HG03066 (cell line): ENCODE measurements around the gene KIR2DL4.
"Not testable (repeated sequence)": the region's sequence is repeated elsewhere in the genome, so short reads cannot be mapped to it uniquely, and the experiment has no call there.

Source experiments
- ATAC-seq: cut with Tn5 transposase; IDR thresholded peaks from one replicate; pipeline ENCODE4 v1.9.1; 2021; ENCODE audit warnings: low read depth; ENCODE audit not compliant: unreplicated experiment

KIR2DL4 gene

GRCh38 chr19:54803410-54803809, at the start of gene KIR2DL4:
Gene KIR2DL4 (plus strand): TSS chr19:54803610. CDS start chr19:54803652, 42 bp downstream.
- ATAC-seq: no peak

- not testable (repeated sequence) for ATAC-seq
Observed at GRCh38 chr19:54756204-54757110, 47.0 kb upstream of the KIR2DL4 start.

DNA sequence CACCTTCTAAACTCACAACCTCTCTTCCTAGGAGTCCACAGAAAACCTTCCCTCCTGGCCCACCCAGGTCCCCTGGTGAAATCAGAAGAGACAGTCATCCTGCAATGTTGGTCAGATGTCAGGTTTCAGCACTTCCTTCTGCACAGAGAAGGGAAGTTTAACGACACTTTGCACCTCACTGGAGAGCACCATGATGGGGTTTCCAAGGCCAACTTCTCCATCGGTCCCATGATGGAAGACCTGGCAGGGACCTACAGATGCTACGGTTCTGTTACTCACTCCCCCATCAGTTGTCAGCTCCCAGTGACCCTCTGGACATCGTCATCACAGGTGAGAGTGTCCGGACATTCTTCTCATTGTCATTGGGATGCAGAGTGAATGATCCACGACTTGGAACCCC, 44.8 kb upstream of the KIR2DL4 start:
- ATAC-seq: not testable (repeated sequence)

DNA sequence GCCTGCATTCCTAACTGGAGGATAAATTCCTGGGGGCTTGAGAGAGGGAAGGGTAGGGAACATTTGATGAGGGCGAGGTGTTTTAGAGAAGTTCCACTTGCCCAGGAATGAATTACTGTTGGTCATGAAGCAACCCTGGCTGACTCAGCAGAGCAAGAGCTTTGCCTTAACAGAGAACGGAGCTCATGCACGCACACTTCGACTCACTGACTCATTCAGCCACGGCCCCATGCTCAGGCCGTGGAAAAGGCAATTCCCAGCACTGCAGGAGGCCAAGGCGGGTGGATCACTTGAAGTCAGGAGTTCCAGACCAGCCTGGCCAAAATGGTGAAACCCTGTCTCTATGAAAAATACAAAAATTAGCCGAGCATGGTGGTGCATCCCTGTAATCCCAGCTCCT, 39.2 kb upstream of the KIR2DL4 start:
- not testable (repeated sequence) for ATAC-seq

- ATAC-seq: not testable (repeated sequence)
Observed at GRCh38 chr19:54766464-54766863, 36.9 kb upstream of the KIR2DL4 start.

DNA sequence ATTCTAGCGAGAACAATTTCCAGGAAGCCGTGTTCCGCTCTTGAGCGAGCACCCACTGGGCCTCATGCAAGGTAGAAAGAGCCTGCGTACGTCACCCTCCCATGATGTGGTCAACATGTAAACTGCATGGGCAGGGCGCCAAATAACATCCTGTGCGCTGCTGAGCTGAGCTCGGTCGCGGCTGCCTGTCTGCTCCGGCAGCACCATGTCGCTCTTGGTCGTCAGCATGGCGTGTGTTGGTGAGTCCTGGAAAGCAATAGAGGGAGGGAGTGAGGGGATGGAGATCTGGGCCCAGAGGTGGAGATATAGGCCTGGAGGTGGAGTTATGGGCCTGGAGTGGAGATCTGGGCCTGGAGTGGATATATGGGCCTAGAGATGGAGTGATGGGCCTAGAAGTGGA, 33.8 kb upstream of the KIR2DL4 start, which contains the start of gene KIR2DL1:
TSS of gene KIR2DL1 (plus strand) at position 148 of the 400 bp plus-strand sequence. CDS start at position 206, 58 bp downstream.
- ATAC-seq: not testable (repeated sequence)

DNA sequence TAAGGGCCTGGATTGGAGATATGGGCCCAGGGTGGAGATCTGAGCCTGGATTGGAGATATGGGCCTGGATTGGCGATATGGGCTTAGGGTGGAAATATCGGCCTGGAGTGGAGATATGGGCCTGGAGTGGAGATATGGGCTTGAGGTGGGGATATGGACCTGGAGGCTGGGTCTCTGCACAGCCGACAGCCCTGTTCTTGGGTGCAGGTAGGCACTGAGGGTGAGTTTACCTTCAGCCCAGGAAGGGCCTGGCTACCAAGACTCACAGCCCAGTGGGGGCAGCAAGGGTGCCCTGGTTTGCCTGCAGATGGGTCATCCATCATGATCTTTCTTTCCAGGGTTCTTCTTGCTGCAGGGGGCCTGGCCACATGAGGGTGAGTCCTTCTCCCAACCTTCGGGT, 32.9 kb upstream of the KIR2DL4 start:
- not testable (repeated sequence) for ATAC-seq

DNA sequence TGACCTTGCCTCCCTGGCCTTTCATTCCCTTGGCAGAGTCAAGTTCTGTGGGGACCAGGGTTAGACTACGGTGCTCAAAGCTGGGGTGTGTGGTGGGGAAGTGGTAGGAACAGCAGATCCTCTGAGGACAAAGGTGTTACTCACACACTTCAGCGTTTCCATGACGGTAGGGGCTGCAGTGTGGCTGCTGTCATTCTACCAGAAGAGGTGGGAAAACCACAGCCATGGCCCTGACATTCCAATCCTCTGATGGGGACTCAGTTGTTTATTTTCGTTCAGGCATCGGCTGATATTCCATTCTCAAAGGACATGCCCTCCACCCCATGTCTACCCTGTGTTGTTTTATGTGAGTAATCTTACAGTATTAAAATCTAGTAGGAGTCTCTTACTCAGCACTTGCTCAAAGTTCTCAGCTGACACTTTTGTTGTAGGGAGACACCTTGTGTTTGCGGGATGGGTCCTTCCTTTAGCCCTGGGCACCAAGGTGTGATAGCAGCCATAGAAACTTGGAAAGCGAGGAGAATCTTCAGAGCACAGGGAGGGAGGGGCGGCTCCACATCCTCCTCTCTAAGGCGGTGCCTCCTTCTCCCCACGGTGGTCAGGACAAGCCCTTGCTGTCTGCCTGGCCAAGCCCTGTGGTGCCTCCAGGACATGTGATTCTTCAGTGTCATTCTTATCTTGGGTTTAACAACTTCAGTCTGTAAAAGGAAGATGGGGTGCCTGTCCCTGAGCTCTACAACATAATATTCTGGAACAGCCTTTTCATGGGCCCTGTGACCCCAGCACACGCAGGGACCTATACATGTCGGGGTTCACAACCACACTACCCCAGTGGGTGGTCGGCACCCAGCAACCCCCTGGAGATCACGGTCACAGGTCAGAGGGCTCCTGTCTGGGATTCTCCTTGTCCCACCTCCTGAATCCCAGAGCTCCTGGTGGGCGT, 32.1 kb upstream of the KIR2DL4 start:
- not testable (repeated sequence) for ATAC-seq

DNA sequence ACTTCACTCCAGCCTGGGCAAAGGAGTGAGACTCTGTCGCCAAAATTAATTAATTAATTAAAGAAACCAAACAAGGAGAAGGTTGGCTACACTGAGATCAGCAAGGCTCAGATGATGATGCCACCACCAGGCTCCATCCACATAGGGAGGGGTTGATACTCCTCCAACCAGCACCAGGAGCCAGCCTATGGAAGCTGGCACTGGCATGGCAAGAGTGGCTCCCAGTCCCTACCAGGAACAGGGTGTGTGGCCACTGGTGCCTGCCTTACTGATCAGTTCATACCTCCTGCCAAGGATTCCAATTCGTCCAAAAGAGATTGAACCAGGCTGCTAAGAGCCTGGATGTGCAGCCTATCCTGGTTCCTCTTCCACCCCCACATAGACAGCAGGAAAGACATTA, 30.7 kb upstream of the KIR2DL4 start:
- ATAC-seq: not testable (repeated sequence)

DNA sequence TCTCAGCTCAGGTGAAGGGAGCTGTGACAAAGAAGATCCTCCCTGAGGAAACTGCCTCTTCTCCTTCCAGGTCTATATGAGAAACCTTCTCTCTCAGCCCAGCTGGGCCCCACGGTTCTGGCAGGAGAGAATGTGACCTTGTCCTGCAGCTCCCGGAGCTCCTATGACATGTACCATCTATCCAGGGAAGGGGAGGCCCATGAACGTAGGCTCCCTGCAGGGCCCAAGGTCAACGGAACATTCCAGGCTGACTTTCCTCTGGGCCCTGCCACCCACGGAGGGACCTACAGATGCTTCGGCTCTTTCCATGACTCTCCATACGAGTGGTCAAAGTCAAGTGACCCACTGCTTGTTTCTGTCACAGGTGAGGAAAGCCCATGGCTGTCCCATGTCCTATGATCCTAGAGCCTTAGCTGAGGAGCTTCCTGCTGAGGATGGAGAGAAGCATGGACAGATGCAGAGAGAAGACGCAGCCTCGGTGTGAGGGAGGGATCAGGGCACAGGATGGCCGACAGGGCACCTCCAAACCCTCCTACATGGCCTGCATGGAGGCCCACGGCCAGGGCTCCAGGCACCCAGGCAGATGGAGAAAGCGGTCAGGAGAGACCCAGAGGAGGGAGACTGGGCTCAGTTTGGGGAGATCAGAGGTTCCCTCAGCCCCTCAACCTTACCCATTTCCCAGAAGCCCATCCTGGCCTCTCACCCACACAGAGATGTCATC, 28.2 kb upstream of the KIR2DL4 start:
- ATAC-seq: not testable (repeated sequence)

GRCh38 chr19:54775830-54776229, 27.6 kb upstream of the KIR2DL4 start:
- not testable (repeated sequence) for ATAC-seq

DNA sequence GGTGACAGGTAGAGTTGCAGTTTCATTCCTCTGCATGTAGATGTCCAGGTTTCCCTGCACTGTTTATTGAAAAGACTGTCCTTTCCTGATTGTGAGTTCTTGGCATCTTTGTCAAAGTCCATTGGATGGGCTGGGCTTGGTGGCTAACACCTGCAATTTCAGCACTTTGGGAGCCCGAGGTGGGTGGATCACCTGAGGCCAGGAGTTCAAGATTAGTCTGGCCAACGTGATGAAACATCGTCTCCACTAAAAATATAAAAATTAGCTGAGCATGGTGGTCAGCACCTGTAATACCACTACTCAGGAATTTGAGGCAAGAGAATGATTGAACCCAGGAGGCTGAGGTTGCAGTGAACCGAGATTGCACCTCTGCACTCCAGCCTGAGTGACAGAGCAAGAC, 25.6 kb upstream of the KIR2DL4 start:
- ATAC-seq: not testable (repeated sequence)

- ATAC-seq: not testable (repeated sequence)
Observed at GRCh38 chr19:54778896-54779295, 24.5 kb upstream of the KIR2DL4 start.

- not testable (repeated sequence) for ATAC-seq
Observed at GRCh38 chr19:54782916-54783315, 20.5 kb upstream of the KIR2DL4 start.

DNA sequence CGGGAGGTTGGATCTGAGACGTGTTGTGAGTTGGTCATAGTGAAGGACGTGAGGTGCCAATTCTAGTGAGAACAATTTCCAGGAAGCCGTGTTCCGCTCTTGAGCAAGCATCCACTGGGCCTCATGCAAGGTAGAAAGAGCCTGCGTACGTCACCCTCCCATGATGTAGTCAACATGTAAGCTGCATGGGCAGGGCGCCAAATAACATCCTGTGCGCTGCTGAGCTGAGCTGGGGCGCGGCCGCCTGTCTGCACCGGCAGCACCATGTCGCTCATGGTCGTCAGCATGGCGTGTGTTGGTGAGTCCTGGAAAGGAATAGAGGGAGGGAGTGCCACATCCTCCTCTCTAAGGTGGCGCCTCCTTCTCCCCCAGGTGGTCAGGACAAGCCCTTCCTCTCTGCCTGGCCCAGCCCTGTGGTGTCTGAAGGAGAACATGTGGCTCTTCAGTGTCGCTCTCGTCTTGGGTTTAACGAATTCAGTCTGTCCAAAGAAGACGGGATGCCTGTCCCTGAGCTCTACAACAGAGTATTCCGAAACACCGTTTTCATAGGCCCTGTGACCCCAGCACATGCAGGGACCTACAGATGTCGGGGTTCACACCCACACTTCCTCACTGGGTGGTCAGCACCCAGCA, 17.2 kb upstream of the KIR2DL4 start:
- ATAC-seq: not testable (repeated sequence)

DNA sequence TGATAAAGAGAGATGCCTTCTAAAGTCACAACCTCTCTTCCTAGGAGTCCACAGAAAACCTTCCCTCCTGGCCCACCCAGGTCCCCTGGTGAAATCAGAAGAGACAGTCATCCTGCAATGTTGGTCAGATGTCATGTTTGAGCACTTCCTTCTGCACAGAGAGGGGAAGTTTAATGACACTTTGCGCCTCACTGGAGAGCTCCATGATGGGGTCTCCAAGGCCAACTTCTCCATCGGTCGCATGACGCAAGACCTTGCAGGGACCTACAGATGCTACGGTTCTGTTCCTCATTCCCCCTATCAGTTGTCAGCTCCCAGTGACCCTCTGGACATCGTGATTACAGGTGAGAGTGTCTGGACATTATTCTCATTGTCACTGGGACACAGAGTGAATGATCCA, 15.3 kb upstream of the KIR2DL4 start:
- ATAC-seq: not testable (repeated sequence)

DNA sequence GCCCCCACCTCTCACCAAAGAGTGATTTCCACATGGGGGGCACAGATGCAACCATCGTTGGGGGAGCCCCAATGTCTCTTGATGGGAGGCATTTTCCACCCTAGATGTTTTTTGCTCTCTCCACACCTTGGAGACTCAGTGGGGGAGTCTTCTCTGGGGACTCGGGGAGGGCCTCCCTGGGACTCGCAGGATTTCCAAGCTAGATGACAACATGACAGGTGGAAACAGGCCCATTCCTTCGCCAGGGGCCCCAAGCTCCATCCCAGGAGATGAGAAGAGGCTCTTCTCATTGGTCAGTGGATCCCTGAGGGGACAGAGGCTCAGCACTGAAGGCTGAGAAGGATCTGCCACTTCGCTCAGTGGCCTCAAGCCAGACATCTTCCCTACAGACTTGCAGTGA, 12.7 kb upstream of the KIR2DL4 start:
- no peak for ATAC-seq

DNA sequence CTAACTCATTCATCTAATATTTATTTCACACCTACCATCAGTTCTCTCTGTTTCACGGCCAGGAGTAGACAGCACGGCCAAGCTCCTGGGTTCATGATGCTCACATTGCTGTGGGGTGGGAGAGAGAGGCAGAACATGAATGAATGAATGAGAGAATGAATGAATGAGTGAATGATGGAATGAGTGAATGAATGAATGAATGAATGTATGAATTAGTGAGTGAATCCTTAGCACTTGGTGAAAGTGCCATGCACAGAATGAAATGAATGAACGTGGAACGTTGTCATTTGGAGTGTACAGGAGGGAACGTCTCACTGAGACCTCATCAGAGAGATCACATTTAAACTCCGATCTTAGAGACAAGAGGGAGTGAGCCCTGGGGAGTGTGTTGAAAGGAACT, 11.9 kb upstream of the KIR2DL4 start:
- no peak for ATAC-seq

DNA sequence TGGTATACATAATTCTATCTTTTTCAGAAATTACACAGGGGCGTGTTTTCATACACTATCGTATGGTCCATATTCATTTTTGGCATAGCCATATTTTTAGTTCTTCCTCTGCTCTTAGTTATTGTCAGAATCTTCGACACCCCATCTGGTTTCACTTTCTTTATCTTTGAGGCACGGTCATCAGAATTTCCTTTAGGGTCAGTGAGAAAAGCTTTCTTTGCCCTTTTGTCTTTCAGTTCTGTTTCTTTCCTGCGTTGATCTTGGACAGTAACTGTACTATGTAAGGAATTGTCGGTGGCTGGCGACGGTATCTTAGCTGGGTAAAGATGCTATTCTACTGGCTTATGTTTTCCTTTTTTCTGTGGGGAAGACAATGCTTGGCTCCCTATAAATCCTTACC, 10.6 kb upstream of the KIR2DL4 start:
- no peak for ATAC-seq

DNA sequence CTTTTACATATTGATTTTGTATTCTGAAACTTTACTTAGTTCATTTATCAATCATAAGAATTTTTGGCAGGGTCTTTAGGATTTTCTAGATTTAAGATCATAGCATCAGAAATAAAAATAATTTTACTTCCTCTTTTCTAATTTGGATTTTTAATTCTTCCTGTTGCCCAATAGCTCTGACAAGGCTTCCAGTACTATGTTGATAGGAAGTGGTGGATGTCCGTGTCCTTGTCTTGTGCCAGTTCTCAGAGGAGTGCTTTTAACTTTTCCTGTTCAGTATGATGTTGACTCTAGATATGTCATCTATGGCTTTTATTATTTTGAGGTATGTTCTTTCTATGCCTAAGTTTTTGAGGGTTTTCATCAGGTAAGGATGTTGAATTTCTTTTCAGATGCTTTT, 7.7 kb upstream of the KIR2DL4 start:
- ATAC-seq: no peak
